ENCODE results near the gene TMEM87B. TPM values are rescaled to one million over a fixed set of nuclear protein-coding genes. Genes with fewer than 3 reads are reported as not detected.
"Not testable (repeated sequence)": the region's sequence is repeated elsewhere in the genome, so short reads cannot be mapped to it uniquely, and the experiment has no call there.

TMEM87B gene
- total RNA-seq, 1 experiment from 2014 or later, result 21.9 TPM

- DNase-seq (ENCODE audit: low read depth), result peak; percentile 76
These were observed 21.5 kb upstream of the TMEM87B start for GRCh38 chr2:112033600-112033999.

DNA sequence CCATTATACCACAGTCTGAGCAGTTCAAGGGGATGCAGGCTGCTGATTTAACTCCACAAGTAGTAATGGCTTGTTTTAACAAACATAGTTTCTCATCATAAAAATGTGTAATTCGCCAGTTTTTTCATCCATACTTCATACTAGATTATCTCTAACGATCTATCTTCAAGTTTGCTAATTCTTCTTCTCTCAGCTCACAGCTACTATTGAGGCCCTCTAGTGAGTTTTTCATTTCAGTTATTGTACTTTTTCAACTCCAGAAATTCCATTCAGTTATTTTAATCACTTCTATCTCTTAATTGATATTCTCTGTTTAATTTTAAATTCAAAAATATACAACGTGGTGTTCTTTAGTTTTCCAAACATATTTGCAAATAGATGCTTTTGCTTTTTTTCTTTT is 20.1 kb upstream of the TMEM87B start:
- DNase-seq (ENCODE audit: low read depth), result no peak

GRCh38 chr2:112035786-112036185 is 19.3 kb upstream of the TMEM87B start:
- no peak for DNase-seq (ENCODE audit: low read depth)

- not testable (repeated sequence) for DNase-seq (ENCODE audit: low read depth)
These were observed 15.5 kb upstream of the TMEM87B start for GRCh38 chr2:112039556-112039955.

DNA sequence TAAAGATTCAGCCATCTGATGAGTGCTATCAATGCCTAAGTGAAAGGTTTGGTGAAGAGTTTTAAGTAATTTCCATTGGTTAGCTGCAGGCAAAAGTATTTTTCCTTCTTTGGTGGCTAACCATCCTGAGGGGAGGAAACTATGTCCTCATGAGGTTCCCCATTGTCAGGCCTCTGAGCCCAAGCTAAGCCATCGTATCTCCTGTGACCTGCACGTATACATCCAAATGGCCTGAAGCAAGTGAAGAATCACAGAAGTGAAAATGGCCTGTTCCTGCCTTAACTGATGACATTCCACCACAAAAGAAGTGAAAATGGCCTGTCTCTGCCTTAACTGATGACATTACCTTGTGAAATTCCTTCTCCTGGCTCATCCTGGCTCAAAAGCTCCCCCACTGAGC is 15.0 kb upstream of the TMEM87B start:
- DNase-seq (ENCODE audit: low read depth), result not testable (repeated sequence)

- not testable (repeated sequence) for DNase-seq (ENCODE audit: low read depth)
These were observed 13.6 kb upstream of the TMEM87B start for GRCh38 chr2:112041460-112041859.

DNA sequence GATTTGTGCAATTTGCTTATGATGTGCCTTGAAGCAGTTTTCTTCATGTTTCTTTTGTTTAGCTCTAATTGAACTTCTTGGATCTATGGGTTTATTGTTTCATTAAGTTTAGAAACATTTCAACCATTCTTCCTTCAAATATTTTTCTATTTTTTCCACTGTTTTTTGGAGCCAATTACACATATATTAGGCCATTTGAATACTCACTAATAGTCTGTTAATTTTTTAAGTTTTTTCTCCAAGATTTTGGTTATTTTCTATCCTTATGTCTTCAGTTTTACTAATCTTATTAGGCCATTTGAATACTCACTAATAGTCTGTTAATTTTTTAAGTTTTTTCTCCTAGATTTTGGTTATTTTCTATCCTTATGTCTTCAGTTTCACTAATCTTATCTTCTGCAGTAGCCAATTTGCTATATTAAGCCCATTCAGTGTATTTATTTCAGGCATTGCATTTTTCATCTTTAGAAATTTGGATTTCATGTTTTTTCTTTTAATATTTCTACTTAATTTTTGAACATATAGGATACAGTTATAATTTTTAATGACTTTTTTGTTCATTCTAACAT is 9.5 kb upstream of the TMEM87B start:
- no peak for DNase-seq (ENCODE audit: low read depth)

GRCh38 chr2:112046231-112046630 is 8.8 kb upstream of the TMEM87B start:
- no peak for DNase-seq (ENCODE audit: low read depth)

DNA sequence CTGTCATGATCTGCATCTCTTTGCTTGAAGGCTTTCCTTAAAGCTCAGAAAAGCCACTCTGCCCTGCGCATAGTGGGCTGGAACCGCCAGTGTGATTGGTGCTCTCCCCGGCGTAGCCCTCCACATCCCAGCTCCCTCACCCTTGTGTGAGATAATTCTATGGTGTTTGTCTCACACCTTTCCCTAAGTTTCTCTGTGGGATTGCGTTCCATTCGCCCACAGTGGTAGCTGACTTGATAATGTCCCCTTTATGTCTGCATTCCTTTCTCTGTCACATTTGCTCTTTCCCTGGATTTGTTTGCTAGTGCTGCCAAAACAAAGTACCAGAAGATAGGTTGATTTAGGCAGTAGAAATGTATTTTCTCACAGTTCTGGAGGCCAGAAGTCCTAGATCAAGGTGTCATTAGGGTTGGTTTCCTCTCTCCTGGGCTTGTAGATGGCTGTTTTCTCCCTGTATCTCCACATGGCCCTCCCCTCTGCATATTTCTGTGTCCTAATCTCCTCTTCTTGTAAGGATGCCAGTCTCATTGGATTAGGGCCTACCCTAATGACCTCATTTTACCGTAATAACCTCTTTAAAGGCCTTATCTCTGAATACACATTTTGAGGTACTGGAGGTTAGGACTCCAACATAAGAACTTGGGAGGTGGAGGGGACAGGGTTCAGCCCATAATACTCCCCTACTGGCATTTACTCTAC is 7.4 kb upstream of the TMEM87B start:
- DNase-seq (ENCODE audit: low read depth), result no peak

DNA sequence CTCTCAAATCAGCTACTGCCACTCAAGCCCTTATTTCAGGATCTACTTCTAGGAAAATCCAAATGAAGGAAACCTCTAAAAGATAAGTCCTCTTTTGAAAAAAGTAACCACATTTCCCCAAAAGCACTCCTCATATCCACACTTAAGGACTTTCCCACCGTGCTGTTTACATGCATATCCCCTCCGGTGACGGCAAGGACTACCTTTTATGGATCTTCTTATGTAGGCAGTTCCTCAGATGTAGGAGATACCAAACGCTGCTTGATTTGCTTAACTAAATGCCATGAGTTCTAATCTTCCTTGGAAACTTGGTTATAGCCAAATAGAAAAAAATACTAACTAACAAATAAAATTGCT is 6.9 kb upstream of the TMEM87B start:
- no peak for DNase-seq (ENCODE audit: low read depth)

GRCh38 chr2:112048887-112049286 is 6.2 kb upstream of the TMEM87B start:
- peak; percentile 61 for DNase-seq (ENCODE audit: low read depth)

DNA sequence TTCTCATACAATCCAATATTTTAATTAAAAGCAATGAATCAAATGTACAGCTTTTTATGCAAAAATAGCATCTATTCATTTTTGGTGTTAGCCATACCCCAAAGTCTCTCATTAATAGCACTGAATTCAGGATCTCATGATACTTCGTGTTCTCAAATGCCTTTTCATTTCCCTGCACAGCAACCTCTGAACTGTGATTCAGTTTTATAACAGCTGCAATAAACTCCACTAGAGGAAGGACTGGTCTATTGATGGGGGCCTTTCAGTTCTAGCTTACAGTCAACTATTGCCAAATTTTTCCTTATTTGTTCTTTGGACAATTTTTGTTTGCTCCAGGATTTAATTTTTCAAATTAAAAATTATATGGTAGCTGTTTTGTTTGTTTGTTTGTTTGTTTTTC is 4.8 kb upstream of the TMEM87B start:
- no peak for DNase-seq (ENCODE audit: low read depth)

DNA sequence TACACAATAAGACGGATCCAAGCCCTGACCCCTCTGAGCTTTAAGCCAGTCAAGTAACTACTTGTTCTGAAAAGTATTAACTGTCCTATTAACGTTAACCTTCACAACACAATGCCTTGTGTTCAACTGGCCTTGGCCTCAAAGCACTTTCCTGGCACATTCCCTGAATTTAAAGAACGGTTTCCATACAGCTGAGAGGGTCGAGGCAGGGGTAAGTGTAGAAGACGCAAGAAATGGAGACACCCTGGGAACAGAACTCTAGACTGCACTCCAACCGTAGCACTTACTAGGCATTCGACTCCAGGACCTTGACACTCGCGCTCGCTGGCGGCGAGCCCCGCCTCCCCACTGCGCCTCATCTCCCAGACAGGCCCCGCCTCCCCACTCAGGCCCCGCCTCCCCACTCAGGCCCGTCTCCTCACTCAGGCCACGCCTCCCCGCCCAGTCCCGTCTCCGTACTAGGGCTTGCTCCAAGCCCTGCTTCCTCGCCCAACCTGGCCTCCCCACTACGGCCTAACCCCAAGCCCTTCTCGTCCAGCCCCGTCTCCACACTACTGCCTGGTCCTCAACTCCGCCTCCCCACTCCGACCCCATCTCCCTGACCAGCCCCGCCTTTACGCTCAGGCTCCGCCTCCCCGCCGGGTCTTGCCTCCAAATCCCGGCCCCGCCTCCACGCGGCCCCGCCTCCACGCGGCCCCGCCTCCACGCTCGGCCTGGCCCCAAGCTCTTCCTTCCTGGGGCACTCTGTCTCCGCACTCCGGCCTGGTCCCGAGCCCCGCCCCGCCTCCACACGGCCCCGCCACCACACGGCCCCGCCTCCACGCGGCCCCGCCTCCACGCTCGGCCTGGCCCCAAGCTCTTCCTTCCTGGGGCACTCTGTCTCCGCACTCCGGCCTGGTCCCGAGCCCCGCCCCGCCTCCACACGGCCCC is 887 bp upstream of the TMEM87B start:
- peak; percentile 92 for DNase-seq (ENCODE audit: low read depth)

GRCh38 chr2:112055730-112056625 is 909 bp downstream of the TMEM87B start:
- peak; percentile 91 for DNase-seq (ENCODE audit: low read depth)

DNA sequence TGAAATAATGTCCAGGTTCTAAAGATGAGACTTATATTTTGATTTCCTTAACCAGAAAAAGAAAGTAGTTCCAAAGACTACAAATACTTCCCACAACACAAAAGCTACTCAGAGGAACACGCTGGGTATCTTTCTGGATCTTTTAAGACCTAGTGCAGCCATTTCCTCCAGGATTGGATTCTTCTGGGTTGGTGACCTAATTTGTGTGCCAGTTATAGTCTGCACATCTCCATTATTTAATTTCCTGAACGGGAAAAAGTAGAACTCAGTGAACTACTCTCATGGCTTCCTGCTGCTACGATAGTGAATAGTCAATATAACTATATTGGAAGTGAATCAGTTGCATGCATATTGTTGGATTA is 1.5 kb downstream of the TMEM87B start:
- DNase-seq (ENCODE audit: low read depth), result no peak

DNA sequence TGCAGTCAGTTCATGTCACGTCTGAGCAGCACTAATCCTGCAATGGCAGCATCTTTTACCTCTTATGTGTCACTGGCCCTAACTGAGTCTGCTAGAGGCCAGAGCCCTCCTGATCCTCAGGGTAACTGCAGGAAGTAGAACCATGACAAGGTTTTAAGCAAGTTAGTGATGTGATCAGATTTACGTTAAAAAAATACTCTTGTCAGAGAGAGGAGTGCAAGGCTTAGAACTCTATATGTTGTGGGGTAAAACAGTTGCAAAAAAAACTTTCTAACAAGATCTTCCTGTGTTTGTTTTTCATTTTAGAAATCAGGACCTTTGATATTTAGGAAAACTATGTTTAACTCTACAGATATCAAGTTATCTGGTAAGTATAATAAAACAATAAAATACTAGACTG is 4.6 kb downstream of the TMEM87B start:
- DNase-seq (ENCODE audit: low read depth), result no peak

- no peak for DNase-seq (ENCODE audit: low read depth)
These were observed 6.2 kb downstream of the TMEM87B start for GRCh38 chr2:112061299-112061698.

DNA sequence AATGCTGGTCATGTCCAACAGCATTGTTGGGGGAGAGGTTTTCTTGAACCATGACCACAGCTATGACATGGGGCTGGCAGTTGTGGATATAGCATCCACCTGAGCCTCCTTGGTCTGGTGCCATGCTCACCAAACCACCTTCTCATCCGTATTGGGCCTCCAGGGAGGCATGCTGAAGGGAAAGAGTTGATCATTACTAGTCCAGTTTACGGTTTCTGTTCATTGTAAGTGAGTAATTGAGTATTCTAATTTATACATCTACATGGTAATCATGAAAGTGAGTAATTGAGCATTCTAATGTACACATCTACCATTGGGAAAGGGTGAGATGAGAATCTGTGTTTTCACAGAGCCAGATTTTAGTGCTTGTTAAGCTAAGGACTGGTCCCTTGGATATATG is 6.8 kb downstream of the TMEM87B start:
- no peak for DNase-seq (ENCODE audit: low read depth)

DNA sequence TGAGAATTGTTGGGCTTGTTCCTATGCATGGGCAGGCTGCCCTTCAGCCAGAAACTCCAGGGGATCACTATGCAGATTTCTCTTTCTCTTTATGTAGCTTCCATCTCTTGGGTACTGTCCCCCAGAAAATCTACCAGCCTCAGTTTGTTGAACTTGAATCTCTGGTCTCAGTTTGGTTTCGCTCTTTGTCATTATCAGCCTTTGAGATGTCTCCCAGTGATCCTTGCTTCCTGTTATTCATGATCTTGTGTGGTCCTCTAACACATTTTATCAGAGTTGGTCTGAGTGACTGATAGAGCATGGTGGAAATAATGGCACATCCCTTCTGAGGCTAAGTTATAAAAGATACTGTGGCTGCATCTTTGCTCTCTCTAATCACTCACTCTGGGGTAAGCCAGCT is 7.8 kb downstream of the TMEM87B start:
- no peak for DNase-seq (ENCODE audit: low read depth)

DNA sequence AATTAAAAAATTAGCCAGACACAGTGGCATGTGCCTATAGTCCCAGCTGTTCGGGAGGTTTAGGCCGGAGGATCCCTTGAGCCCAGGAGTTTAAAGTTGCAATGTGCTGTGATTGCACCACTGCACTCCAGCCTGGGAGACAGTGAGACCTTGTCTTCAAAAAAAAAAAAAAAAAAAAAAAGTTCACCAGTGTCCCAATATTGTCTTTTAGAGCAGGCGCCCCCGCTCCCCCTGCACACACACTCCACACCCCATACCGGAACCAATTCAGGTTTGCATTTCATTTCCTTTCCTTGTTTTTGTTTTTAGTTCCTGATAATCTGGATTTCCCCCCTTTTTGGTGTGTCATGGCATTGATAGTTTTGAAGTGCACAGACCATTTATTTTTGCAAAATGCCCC is 10.4 kb downstream of the TMEM87B start:
- peak; percentile 3 for DNase-seq (ENCODE audit: low read depth)

DNA sequence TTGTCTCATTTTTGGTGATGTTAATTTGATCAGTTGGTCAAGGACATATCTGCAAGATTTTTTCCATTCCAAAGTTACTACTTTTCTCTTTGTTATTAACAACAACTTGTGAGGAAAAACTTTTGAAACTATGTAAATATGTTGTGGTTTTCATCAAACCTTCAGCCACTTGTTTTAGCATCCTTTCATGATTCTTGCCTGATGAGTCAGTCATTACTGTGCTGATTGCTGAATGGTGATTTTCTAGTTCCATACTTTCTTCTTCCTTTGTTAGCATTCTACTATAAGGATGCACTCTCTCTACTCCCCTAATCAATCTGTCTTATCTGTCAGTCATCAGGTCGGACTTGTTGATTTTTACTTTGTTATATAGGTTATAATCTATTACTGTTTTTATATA is 10.9 kb downstream of the TMEM87B start:
- DNase-seq (ENCODE audit: low read depth), result peak; percentile 82

GRCh38 chr2:112069794-112070193 is 14.7 kb downstream of the TMEM87B start:
- DNase-seq (ENCODE audit: low read depth), result not testable (repeated sequence)
